ENCODE measurements around the gene CACNA1C.

The CACNA1C gene

DNA sequence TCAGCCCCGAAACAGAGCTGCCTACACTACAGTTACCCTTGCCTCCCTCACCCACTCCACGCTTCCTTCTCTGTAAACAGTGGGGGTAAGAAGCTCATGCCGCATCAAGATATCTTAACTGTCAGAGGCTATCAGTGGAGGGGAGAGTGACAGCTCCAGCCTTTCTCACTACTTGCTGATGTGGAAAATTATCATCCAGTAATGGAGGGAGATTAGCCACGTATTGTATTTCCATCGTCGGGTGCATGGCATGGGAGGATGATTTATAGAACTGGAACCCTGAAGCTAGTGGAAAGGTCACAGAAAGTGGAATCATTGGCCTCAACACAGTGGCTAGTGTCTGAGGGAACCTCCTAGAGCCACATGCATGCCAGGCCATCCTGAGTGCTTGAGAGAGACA, 471.1 kb downstream of the CACNA1C start:
- H3K4me3 ChIP-seq (ENCODE audit: low read depth, low read length) = no peak overlapping the region
- no peak for DNase-seq (ENCODE audit: low read depth)

DNA sequence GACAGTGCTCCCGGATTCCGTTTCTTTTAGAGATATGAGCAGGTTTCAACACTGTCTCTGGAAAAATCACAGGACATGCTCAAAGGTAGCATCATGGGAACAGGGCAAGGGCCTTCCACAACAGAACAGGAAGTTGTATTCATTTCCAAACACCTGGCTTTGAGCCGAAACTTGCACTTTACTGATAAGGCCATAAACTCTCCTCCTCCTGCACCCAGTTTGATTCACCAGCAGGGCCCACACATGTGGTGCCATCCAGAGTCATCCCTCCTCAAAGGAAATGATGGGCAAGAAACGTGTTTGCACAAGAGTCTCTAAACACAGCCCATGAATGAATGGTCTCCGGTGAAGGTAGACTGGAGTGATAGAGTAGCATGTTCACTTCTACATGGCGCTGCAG, 473.6 kb downstream of the CACNA1C start:
- DNase-seq (ENCODE audit: low read depth) = no peak
- H3K4me3 ChIP-seq (ENCODE audit: low read depth, low read length) = no peak overlapping the region

DNA sequence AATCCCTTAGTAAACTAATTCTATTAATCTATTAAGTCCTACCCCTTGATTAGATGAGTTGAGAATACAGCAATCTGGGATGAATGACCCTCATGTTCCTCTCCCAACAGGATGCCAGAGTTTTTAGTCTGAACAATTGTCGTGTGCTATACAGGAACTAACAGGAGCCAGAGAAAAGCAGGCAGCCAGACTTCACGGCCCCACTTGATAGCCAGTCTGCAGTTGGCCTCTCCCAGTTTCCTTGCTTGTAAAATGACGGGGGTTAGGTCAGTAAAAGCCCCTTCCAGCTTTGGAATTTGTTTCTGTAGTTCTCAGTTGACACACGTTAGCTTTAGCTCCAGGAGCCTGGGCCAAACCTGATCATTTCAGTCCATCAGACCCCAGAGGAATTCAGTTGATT, 475.2 kb downstream of the CACNA1C start:
- no peak for DNase-seq (ENCODE audit: low read depth)
- no peak overlapping the region for H3K4me3 ChIP-seq (ENCODE audit: low read depth, low read length)

DNA sequence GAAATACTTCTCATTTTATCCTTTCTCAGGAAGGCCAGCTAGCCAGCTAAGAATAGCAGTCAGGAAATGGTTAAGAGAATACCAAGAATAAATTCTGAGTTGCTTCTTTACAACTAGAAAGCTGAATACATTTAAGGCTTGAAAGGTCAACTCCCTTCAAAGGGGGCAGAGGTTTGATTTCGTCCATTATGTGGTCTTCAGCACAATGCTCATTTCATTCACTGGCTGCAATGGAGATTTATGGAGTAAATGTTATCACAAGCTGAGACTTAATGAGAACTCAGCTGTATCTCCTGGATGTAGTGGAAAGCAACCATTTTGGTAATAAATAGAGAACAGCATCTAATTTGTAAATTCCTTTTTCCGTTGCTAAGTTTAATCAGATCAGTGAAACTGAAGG, 477.0 kb downstream of the CACNA1C start:
- DNase-seq (ENCODE audit: low read depth) = no peak
- H3K4me3 ChIP-seq (ENCODE audit: low read depth, low read length) = no peak overlapping the region

DNA sequence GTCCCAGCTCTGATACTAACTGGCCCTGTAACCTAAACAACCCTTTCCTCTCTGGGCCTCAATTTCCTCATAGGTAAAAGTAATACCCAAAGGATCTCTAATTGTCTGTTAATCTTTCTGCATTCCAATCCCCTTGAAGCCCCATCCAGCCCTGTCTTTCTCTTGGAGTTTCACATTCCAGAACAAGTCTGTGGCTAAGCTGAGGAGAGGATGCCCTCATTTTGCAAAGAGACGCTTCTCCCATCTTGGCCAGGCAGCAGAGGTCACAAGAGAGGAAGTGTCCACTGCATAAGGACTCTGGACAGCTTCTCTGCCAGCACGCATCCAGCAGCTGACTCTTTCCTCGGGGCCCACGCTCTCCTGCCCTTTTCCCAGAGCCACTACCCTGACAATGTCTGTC, 478.6 kb downstream of the CACNA1C start:
- DNase-seq (ENCODE audit: low read depth) = no peak
- no peak overlapping the region for H3K4me3 ChIP-seq (ENCODE audit: low read depth, low read length)

DNA sequence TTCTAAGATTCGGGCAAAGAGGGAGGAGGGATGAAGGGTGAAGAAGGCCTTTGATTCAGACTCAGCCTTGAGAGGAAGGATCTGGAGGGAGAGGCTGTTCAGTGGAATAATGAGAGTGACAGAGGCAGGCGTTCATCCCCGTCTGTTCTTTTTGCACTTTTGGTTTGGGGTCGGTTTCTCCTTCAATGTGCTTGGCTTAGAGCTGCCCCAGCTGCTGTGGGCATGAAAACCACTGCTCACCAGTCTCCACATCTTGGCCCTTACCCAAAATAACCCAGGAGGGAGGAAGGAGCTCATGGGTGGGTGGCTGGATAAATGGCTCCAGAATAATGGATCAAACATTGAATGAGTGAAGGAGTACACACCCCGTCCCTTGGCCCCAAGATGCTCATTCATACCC, 480.2 kb downstream of the CACNA1C start:
- H3K4me3 ChIP-seq (ENCODE audit: low read depth, low read length) = no peak overlapping the region
- DNase-seq (ENCODE audit: low read depth) = no peak

DNA sequence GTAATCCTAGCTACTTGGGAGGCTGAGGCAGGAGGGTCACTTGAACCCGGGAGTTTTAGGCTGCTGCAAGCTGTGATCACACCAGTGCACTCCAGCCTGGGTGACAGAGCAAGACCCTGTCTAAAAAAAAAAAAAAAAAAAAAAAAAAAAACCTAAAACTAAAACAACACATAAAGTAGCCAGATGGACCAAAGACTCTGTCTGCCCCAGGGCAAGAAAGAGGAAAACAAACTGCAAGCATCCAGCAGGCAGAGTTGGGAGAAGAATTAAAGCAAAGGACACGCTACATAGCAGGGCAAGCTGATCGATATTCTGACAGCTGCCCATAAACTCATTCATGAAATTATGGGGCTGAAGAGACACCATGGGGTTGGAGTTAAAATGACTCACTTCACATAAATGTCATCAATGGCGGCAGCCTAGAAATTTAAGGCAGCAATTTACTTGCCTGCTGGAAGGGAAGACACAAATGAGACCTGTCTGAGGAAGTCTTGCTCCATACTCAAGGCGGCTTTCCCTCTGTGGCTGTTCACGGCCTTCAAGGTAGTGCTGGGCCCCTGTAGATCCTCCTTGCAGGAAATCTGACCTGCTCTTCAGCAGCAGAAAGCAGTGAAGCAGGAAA, 482.9 kb downstream of the CACNA1C start:
- DNase-seq (ENCODE audit: low read depth) = no peak
- H3K4me3 ChIP-seq (ENCODE audit: low read depth, low read length) = no peak overlapping the region

DNA sequence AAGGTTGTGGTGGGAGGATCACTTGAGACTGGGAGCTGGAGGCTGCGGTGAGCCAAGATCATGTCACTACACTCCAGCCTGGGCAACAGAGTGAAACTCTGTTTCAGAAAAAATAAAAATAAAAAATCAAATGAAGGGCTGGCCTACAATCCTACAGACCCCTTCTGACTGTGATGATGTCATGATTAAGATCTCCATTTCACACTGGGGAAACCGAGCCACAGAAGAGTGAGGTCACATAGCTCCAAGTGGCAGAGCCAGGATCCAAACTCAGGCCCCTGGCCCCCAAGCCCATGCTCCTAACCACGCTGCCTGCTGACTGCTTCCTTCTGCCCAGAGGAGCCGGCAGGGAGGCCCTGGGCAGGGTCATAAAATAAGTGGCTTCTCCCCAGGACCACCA, 483.9 kb downstream of the CACNA1C start:
- no peak overlapping the region for H3K4me3 ChIP-seq (ENCODE audit: low read depth, low read length)

DNA sequence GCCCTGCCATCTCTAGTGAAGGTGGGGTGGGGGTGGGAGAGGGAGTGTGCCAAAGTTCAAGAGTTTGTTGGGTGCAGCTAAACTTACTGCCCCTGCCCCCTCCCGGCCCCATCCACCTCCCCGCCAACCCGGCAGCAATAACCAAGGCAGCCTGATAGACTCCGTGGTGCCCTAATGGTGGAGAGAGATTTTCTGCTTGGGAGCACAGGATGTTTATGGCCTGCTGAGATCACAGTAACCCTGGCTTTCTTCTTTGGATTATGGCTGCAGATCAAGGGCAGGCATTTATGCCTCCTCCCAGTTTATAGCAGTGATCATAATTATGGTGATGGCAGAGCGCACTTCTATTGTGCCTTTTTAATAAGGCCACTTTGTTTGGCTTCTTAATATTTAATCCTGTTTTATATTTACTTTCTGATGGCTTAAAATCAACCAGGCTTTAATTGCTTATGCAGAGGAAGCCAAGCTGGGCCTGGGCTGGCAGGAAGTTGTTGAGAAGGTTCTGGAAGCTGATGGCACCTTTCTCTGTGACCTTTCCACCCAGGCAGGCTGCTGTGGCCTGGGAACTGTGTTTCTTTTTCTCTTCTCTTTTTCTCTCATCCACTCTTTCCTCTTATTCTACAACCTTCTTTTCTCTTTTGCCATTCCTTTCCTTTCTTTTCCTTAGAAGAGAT, 485.2 kb downstream of the CACNA1C start:
- DNase-seq (ENCODE audit: low read depth) = no peak
- H3K4me3 ChIP-seq (ENCODE audit: low read depth, low read length) = no peak overlapping the region

More for the DNA sequence above, 483.9 kb downstream of the CACNA1C start:
- no peak for DNase-seq (ENCODE audit: low read depth)

DNA sequence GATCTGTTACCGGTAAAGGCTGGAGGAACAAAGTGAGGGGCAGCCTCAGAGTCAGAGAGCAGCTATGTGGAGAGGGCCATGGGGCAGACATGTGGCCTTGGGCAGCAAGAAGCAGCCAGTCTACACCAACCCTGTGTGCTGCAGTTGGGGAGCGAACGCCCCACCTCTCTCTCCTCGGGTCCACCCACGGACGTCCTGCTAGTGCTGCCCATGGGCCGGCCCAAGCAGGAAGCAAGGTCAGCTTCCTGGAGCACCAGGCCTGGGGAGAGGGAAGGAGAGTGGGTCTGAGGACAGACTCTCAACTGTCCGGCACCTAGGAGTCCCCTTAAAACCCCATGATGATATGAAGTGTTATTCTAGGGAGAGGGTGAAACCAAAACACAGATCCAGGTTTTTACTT, 487.2 kb downstream of the CACNA1C start:
- DNase-seq (ENCODE audit: low read depth) = no peak
- no peak overlapping the region for H3K4me3 ChIP-seq (ENCODE audit: low read depth, low read length)

DNA sequence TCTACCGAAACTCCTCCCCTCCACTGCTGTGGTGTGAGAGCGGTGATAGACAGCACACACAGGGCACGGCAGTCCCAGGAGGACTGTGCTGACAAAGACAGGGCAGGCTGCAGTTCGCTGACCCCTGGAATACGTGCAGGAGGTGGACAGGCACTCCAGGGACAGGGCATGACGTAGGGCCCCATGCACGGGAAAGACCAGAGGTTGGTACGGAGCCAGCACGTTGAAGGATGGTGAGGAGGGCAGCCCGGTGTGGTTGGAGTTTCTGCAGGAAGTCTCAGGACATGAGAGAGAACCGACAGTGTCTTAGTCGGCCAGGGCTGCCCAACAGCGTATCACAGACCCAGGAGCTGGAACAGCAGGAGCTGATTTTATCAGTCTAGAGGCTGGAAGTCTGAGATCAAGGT, 487.8 kb downstream of the CACNA1C start:
- DNase-seq (ENCODE audit: low read depth) = no peak

DNA sequence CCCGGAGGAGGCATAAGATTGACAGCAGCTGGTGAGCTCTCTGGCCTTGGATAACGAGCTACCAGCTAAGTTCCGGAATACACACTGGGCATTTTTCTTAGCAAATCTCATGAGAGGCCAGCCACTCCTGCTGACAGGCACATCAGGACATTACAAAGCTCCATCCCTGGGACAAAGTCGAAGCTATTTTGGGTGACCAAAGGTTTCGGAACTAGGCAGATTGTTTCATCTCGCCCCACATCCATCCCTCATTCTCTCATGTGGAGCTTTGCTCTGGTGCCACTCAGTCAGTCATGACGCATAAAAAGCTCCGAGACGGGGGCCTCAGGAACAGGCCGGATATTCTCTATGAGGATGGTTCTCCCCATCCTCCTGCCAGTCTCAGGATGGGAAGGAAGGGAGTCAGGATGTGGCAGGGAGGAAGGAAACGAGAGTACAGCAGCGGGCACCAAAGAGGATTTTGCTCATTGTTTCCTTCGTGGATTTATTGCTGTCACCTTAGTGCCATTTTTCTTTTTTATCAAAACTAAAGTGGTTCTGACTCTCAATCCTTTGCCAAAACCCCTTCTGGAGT, 488.9 kb downstream of the CACNA1C start:
- no peak overlapping the region for H3K4me3 ChIP-seq (ENCODE audit: low read depth, low read length)
- DNase-seq (ENCODE audit: low read depth) = no peak

More for the DNA sequence above, 487.8 kb downstream of the CACNA1C start:
- H3K4me3 ChIP-seq (ENCODE audit: low read depth, low read length) = no peak overlapping the region

DNA sequence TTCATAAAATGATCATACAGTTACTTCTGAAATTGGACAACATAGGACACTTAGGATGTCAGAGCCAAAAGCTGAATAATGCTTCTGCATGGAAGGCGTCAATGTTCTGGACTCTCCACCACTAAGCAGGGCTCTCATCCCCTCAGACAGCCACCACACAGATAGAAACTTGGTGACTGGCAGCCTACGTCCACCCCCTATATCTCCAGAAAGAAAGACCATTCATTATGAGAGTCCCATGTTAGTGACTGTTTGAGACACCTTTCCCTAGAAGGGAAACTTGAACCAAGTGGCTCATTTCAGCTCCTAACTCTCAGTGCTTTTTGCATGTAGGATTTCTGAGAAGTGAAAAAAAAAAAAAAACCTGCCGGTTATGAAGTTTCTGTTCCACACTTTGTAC, 491.0 kb downstream of the CACNA1C start:
- no peak for DNase-seq (ENCODE audit: low read depth)
- no peak overlapping the region for H3K4me3 ChIP-seq (ENCODE audit: low read depth, low read length)

DNA sequence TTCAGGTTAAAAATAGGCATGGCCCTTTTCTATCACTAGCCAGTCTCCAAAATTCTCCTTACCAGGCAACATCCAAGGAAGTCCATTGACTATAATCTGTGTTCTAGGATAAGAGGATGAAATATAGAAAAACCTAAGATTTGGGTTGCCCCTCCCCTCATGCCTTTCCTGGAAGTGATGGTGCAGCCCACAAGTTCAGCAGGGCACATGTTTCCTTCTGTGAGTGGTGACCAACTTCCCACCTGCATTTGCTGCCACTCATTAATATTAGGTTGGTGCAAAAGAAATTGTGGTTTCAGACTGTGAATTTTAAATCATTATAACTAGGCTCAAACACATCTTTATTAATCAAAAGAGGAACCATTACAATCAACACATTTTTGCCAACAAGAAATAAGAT, 491.4 kb downstream of the CACNA1C start:
- DNase-seq (ENCODE audit: low read depth) = no peak

DNA sequence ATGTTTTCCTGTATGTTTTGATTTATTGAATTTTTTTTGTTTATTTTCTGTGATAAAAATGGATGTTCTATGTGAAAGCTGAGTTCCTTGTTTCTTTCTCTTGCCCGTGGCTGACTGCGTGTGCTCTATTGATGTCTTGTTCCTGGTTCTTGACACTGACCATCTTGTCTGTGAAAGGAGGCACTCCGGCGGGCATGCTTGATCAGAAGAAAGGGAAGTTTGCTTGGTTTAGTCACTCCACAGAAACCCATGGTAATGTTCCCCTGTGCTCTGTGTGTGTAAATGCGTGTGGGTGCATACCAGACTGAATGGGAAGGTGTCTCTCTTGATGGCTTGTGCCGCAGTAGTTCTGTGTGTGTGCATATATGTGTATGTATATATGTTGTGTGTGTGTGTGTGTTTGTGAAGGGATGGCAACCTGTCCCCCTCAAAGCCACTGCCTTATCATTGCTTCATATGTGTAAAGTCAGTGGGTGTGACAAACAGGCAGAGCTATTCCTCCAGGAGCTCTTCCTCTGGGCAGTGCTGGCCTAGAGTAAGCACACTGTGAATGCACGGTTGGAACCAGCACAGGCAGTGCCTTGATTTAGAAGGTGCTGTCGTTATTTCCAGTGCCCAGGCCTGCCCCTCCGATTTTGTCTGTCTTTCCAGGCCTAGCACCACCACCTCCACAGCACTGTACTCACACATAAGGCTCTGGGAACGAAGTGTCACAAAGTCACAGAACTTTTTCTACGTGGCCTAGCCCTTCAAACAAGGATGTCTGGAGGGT, 494.7 kb downstream of the CACNA1C start:
- H3K4me3 ChIP-seq (ENCODE audit: low read depth, low read length) = no peak overlapping the region
- DNase-seq (ENCODE audit: low read depth) = no peak

More for the DNA sequence above, 491.4 kb downstream of the CACNA1C start:
- H3K4me3 ChIP-seq (ENCODE audit: low read depth, low read length) = no peak overlapping the region

DNA sequence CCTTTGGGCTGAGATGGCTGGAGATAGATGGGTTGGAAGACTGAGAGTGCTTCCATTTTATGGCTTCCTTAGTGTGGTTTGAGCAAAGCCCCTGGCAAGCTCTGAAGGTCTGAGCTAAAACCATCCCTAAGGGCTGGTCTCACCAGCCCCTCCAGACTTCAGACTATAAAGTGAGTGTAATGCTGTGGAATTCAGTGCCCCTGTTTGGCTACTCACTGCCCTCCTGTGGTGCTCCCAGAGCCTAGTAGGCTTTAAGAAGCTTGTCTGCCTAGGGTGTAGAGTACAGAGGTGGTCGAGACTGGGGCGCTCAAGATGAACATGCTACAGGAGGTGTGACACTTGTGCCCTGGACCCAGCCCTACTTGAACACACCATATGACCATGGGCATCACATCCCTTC, 495.3 kb downstream of the CACNA1C start:
- no peak overlapping the region for H3K4me3 ChIP-seq (ENCODE audit: low read depth, low read length)
- no peak for DNase-seq (ENCODE audit: low read depth)

DNA sequence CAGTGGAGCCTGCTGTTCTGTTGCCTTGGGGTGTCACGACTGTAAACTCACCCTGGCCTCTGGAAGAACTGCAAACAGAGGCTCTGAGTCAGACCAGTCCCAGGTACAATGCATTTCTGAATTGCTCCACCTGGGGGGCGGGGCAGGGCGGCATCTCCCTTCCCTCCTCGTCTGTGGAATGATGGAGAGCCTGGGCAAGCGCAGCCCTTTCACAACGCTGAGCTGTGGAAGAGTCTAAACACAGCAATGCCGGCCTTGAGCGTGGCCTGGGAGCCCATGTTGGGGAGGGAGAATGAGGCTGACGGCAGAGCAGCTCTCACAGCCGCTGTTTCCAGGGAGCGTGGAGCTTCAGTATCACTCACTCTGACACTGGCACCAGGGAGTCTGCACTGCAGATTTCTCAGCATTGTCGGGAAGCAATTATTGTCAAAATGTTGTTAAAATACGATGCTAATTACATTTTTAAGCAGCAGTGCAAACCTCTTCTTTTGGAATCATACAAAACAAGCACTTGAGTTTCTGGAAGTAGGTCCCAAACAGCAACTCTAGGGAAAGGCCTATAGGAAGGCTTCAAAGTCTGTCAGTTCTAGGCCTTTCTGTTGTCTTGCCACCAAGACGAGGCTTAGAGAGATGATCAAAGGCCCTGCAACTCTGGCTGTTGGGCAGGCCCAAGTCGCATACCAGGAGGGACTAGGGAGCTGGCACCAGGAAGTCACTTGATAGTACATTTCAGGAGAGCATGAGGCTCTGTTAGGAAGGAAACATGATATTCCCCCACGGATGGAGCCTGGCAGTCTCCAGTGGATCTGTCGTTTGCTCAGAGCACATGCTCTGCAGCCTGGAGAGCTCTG, 498.0 kb downstream of the CACNA1C start:
- H3K4me3 ChIP-seq (ENCODE audit: low read depth, low read length) = no peak overlapping the region
- DNase-seq (ENCODE audit: low read depth) = no peak

DNA sequence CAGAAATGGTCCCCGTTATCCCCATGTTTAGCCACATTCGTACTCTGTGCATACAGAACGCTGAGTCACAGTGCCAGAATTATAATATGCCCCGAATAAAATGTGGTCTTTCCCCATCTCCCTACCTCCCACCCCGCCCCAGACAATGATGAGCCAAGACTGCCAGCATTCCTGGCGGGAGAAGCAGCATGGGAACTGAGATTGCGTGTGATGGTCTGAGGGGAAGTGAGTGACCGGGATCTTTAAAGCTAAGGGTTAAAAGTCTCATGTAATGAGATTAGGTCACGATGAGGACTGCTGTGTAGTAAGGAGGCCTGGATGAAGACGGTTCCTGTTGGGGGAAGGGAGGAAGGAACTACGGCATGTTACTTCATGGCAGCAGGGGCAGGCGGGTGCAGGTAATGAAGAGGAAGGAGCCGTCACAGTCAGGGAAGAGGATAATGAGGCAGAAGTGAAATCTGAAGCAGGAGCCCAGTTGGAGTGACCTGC, 498.7 kb downstream of the CACNA1C start:
- H3K4me3 ChIP-seq (ENCODE audit: low read depth, low read length) = no peak overlapping the region
- DNase-seq (ENCODE audit: low read depth) = no peak

DNA sequence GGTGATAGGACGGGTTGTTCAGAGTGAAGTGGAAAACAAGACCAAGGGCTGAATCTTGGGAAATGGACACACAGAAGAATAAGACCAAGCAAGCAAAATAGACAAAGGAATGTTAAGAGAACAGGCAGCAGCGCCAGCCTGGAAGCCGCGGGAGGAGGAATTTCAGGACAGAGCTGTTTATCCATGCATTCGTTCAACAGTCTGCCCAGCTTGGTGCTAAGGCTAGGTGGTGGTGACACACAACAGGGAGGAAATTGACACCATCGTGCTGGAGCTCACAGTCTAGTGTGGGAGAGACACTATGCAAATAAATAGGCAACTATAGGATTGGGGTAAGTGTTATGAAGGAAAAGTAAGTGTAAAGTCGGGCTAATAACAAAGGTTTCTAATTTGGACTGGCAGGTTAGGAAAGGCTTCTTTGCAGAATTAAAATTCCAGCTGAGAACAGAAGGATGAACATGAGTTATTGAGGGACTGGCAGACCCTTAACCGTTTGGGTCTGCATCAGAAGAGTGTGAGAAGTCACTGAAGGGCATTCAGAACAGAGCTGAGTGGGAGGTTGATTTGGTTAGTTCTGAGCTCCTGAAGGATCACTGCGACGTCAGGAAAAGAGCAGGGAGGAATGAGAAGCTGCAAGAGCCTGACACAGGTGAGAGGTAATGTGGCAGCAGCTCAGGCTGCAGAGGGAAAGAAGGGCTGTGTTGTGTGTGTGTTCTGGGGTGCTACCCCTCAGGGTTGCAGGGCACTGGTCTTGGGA, 499.4 kb downstream of the CACNA1C start:
- no peak for DNase-seq (ENCODE audit: low read depth)
- no peak overlapping the region for H3K4me3 ChIP-seq (ENCODE audit: low read depth, low read length)

All from skeletal muscle cell (primary cell).